ENCODE measurements around the gene UBE2D2.
A peak's percentile ranks its signal among the peaks of the same experiment; 100 is the strongest.

The UBE2D2 gene

DNA sequence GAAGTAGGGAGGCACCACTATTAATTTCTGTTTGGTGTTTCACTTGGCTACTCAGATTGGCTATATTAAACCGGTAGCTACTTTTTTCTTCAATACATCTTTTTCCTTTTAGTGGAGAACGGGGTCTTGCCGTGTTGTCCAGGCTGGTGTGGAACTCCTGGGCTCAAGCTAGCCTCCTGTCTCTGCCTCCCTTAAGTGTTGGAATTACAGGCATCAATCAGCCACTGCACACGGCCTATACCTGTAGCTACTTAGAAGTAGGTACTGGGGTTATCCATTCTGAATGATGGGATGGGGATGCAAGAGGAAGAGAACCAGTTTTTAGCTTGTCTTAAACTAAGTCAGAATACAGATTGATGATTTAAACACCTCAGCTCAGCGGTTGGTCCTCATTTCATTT is 1.7 kb downstream of the UBE2D2 start:
- no peak overlapping the region for H3K27ac ChIP-seq
- in situ Hi-C loops (cut with HindIII; ENCODE audit: low pct_ligation_motif_present, low sequenced_read_pairs), result no loop called here
- peak overlapping the region; percentile 89 for H3K4me3 ChIP-seq (ENCODE audit: low read depth, low read length)
- TF ChIP-seq, protein P1, sequence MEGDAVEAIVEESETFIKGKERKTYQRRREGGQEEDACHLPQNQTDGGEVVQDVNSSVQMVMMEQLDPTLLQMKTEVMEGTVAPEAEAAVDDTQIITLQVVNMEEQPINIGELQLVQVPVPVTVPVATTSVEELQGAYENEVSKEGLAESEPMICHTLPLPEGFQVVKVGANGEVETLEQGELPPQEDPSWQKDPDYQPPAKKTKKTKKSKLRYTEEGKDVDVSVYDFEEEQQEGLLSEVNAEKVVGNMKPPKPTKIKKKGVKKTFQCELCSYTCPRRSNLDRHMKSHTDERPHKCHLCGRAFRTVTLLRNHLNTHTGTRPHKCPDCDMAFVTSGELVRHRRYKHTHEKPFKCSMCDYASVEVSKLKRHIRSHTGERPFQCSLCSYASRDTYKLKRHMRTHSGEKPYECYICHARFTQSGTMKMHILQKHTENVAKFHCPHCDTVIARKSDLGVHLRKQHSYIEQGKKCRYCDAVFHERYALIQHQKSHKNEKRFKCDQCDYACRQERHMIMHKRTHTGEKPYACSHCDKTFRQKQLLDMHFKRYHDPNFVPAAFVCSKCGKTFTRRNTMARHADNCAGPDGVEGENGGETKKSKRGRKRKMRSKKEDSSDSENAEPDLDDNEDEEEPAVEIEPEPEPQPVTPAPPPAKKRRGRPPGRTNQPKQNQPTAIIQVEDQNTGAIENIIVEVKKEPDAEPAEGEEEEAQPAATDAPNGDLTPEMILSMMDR (IDR thresholded peaks at IDR 0.05; ENCODE audit: low read depth, low read length, missing control alignments), result no peak
- H3K27me3 ChIP-seq (replicated peaks), result no peaks in the 10 kb centered on the region
- DNase-seq, result no peak
- H3K36me3 ChIP-seq (replicated peaks), result peaks cover 2% of the 10 kb centered on the region

DNA sequence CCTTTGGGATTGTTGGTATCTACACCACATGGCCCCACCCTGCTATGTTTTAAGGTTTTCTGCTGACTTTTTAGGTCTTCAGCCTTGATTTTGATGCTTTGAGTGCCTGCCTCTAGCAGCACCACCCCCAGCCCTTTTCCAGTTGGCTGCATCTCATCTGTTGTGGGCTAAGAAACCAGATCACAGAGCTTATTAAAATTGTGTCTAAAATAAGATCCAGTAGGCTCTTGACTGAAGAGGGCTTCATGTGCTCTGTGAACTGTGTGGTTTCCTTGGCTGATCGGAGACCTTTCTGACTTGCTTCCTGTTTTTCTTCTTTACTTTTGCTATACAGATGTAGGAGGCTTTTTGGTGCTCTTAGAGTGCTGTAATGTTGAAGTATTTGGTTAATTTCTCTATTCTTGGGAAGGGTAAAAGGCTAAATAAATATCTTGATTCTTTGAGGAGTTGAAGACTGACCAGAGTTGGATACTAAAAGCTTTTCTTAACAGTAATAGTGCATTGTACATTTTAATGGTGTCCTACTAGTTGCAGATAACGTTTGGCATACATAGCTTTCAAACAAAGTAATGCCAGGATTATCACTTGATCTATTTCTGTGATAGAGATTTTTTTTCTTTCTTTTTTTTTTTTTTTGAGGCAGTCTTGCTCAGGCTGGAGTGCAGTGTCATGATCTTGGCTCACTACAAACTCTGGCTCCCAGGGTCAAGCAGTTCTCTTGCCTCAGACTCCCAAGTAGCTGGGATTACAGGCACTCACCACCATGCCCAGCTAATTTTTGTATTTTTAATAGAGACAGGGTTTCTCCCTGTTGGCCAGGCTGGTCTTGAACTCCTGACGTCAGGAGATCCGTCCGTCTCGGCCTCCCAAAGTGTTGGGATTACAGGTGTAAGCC is 4.5 kb downstream of the UBE2D2 start:
- Histone ChIP-seq H3K27ac (peak overlapping the region; percentile 8), H3K27me3 (replicated peaks) (no peaks in the 10 kb centered on the region), H3K36me3 (replicated peaks) (peaks cover 4% of the 10 kb centered on the region), H3K4me3 (ENCODE audit: low read depth, low read length) (no peak overlapping the region)
- TF ChIP-seq, protein P1 (IDR thresholded peaks at IDR 0.05; ENCODE audit: low read depth, low read length, missing control alignments), result no peak
- DNase-seq, result no peak
- in situ Hi-C loops (cut with HindIII; ENCODE audit: low pct_ligation_motif_present, low sequenced_read_pairs), result no loop called here

DNA sequence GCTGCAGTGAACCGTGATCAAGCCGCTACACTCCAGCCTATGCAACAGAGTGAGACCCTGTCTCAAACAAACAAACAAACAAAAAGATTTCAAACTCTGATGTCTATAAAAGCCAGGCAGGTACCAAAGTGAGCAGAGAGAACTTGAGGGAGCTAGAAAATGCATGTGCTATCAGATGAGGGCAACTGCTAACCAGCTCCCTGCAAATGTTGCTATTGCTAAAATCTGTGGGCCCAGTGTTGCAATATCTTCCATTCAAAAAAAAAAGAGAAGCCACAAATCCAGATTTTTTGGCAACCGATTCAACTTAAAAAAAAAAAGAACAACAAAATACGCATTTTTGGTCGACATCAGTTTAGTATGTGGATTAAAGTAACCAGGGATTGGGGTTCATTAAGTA is 5.5 kb downstream of the UBE2D2 start:
- no peak for DNase-seq
- in situ Hi-C loops (cut with HindIII; ENCODE audit: low pct_ligation_motif_present, low sequenced_read_pairs), result no loop called here
- Histone ChIP-seq H3K36me3 (replicated peaks) (peaks cover 4% of the 10 kb centered on the region), H3K27ac (no peak overlapping the region), H3K27me3 (replicated peaks) (no peaks in the 10 kb centered on the region), H3K4me3 (ENCODE audit: low read depth, low read length) (no peak overlapping the region)
- TF ChIP-seq, protein P1 (IDR thresholded peaks at IDR 0.05; ENCODE audit: low read depth, low read length, missing control alignments), result no peak

DNA sequence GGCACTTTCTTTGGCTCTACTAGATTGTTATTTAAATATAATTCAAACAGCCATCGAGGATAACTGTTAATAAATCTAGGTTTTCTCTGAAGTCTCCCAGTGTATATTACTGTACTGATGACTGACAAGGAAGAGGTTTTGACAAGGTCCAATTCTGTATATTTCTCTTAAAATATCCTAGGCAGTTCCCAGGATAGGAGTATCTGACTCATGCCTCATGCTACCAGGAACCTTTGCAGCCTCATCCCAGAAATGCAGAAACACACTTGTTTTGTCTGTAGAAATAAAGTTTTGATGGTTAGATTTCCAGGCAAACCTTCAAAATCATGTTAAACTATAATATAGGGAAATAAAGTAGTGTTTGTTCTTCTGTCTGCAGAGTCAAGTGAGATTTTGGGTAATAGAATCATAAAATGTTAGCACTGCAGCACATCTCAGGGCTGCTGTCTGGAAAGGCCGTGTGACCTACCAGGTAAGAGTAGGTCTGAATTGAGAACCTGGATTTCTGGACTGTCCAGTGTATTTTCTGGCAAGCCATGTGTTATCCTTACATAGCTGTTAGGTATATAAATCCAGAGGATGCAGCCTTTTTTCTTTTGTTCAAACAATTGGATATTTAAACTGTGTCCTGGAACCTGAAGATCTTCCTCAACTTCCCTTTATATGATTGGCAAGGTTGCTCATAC is 8.3 kb downstream of the UBE2D2 start:
- Histone ChIP-seq H3K27ac (no peak overlapping the region), H3K36me3 (replicated peaks) (peaks cover 7% of the 10 kb centered on the region), H3K27me3 (replicated peaks) (no peaks in the 10 kb centered on the region), H3K4me3 (ENCODE audit: low read depth, low read length) (no peak overlapping the region)
- DNase-seq, result no peak
- TF ChIP-seq, protein P1 (IDR thresholded peaks at IDR 0.05; ENCODE audit: low read depth, low read length, missing control alignments), result no peak
- in situ Hi-C loops (cut with HindIII; ENCODE audit: low pct_ligation_motif_present, low sequenced_read_pairs), result no loop called here

DNA sequence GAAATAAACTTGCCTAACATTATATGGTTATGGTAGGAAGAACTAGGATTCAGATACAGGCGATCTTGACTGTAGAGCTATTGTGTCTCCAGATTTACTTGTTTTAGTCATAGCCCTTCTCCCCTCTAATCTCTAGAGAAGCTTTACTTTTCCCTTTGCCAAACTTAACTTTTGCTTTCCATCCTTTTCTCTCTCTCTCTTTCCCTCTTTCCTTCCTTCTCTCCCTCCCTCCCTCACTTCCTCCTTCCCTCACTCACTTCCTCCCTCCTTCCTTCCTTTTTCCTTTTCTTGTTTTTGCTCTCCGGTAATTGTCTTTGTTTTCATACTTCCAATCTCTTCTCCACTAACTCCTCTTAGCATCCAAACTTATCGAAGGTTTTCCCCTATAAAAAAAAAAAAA is 10.4 kb downstream of the UBE2D2 start:
- H3K27ac ChIP-seq, result no peak overlapping the region
- H3K36me3 ChIP-seq (replicated peaks), result peaks cover 7% of the 10 kb centered on the region
- TF ChIP-seq, protein P1 (IDR thresholded peaks at IDR 0.05; ENCODE audit: low read depth, low read length, missing control alignments), result no peak
- DNase-seq, result no peak
- in situ Hi-C loops (cut with HindIII; ENCODE audit: low pct_ligation_motif_present, low sequenced_read_pairs), result no loop called here
- no peaks in the 10 kb centered on the region for H3K27me3 ChIP-seq (replicated peaks)
- no peak overlapping the region for H3K4me3 ChIP-seq (ENCODE audit: low read depth, low read length)

Measured in brain microvascular endothelial cell (primary cell).